H1 (cell line): Measurements from ENCODE around the gene TNFAIP1.

Source experiments
- BACH1 ChIP-seq: IDR thresholded peaks from 2 replicates; pipeline ENCODE4 v1.6.1; 2012; ENCODE audit warnings: low read length, improper control_type of control experiment
- CHD2 ChIP-seq: IDR thresholded peaks from 2 replicates; pipeline ENCODE4 v1.6.1; 2012; ENCODE audit warnings: low read length, improper control_type of control experiment
- CTCF ChIP-seq, 3 experiments: IDR thresholded peaks; 1 replicate in 2 of 3; 2 replicates in 1 of 3; pipeline versions ENCODE4 v1.5.1 to v1.6.1; 2011; ENCODE audit warnings: low read length in 3 of 3, mild to moderate bottlenecking in 3 of 3, inconsistent platforms in 2 of 3, low read depth in 1 of 3, moderate library complexity in 1 of 3; ENCODE audit not compliant: insufficient read depth in 1 of 3; ENCODE audit errors: control extremely low read depth in 1 of 3
- EGR1 ChIP-seq: IDR thresholded peaks from 2 replicates; pipeline ENCODE4 v1.6.1; 2011; ENCODE audit warnings: low read depth, low read length, borderline replicate concordance
- EZH2 ChIP-seq: fragments of 200-600 bp; sonication (generic); IDR thresholded peaks from 2 replicates; pipeline ENCODE4 v1.7.1; 2012; ENCODE audit warnings: low read depth, mild to moderate bottlenecking, moderate library complexity, low read length, inconsistent platforms; ENCODE audit not compliant: severe bottlenecking
- GABPA ChIP-seq: IDR thresholded peaks from 2 replicates; pipeline ENCODE4 v1.6.1; 2011; ENCODE audit warnings: mild to moderate bottlenecking, low read length, moderate library complexity, borderline replicate concordance; ENCODE audit not compliant: insufficient read depth
- MAX ChIP-seq: IDR thresholded peaks from 2 replicates; pipeline ENCODE4 v1.6.1; 2012; ENCODE audit warnings: inconsistent platforms
- POLR2A ChIP-seq, 2 experiments: IDR thresholded peaks; 1 replicate in 1 of 2; 2 replicates in 1 of 2; pipeline ENCODE4 v1.6.1; 2011; ENCODE audit warnings: low read depth in 2 of 2, low read length in 2 of 2, mild to moderate bottlenecking in 2 of 2; ENCODE audit errors: control extremely low read depth in 1 of 2
- RAD21 ChIP-seq, 2 experiments: IDR thresholded peaks in 1 of 2; conservative IDR thresholded peaks in 1 of 2; 2 replicates each; pipeline ENCODE4 v1.6.1; 2011; ENCODE audit warnings: low read depth in 2 of 2, low read length in 2 of 2, improper control_type of control experiment in 1 of 2, inconsistent platforms in 1 of 2, mild to moderate bottlenecking in 1 of 2, moderate library complexity in 1 of 2
- SP4 ChIP-seq: IDR thresholded peaks from 2 replicates; pipeline ENCODE4 v1.6.1; 2012; ENCODE audit warnings: low read length, inconsistent platforms
- TAF7 ChIP-seq: optimal IDR thresholded peaks from 2 replicates; pipeline ENCODE3; 2011; ENCODE audit warnings: low read depth, mild to moderate bottlenecking, inconsistent platforms, low read length, moderate library complexity, borderline replicate concordance
- TBP ChIP-seq: IDR thresholded peaks from 2 replicates; pipeline ENCODE4 v1.6.1; 2011; ENCODE audit warnings: low read depth, low read length, improper control_type of control experiment
- TCF12 ChIP-seq: IDR thresholded peaks from 2 replicates; pipeline ENCODE4 v1.6.1; 2011; ENCODE audit warnings: low read depth, mild to moderate bottlenecking, low read length

DNA sequence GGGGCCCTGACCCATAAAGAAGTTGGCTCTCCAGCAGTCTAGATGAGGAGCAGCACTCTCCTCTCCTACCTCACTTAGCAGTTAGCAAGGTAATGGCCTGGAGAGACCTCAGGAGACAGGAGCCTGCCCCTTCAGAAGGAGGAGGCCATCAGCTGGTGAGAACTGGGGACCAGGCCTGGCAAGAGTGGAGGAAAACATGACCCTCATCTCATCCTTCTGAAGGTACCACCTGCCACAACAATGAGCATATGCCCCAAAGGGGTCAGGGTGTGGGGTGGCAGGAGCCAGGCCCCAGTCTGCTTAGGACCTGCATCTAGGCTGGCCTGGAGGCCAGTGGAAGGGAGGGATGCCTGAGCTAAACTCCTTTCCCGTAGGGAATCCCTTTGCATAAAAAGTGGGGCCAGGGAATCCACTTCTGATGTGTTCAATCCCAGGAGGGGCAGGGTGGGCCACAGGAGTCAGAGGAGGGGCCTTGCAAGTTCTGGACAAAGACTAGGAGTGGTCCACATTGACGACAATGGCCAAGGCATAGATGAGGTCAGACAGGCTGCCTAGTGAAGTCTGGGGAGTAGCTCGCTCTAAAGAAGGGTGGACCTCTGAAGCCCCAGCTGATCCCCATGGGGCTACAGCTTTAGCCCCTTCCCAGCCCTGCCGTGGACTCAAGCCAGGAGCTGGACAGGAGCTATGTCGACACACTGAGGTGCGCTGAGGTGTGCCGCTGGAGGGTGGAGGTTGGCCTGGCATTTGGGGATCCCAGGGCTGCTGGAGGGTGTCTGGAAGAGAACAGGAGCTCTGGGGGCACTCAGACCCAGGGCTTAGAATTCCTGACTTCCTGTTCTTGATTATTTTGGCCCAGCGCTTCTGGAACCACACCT, 28.5 kb downstream of the TNFAIP1 start:
- TF ChIP-seq MAX (no peak), TAF7 (no peak), CTCF (IDR thresholded peaks at IDR 0.05; ENCODE audit: control extremely low read depth in 1 of 3, insufficient read depth in 1 of 3, low read depth in 1 of 3, low read length in 3 of 3) (no peak), SP4 (no peak), CHD2 (no peak), EZH2 (no peak), TBP (no peak), TCF12 (no peak), POLR2A (IDR thresholded peaks at IDR 0.05; ENCODE audit: control extremely low read depth in 1 of 2, low read depth in 2 of 2, low read length in 2 of 2) (no peak), GABPA (no peak), BACH1 (no peak), RAD21 (IDR thresholded peaks at IDR 0.05 in 1 of 2, conservative IDR thresholded peaks at IDR 0.05 in 1 of 2; ENCODE audit: low read depth in 2 of 2, low read length in 2 of 2) (no peak), EGR1 (no peak)
